CD4-positive, alpha-beta T cell (primary cell): Measurements from ENCODE around the gene R3HDM1. TPM values are rescaled to one million over a fixed set of nuclear protein-coding genes. Genes with fewer than 3 reads are reported as not detected.

ENCODE experiments used
- ATAC-seq: fragments of 200-7000 bp; cut with Tn5 transposase; one replicate; pipeline ENCODE4 v1.10.0; 2022; ENCODE audit warnings: mild to moderate bottlenecking; ENCODE audit not compliant: poor library complexity
- CTCF ChIA-PET: fragments of 350-600 bp; sonication (Branson Sonifier 250); formaldehyde crosslinking; loops from one replicate; lab custom pipeline; 2021; ENCODE audit warnings: antibody characterized with exemption, inconsistent platforms; lab: Charles Lee
- POLR2A ChIA-PET: fragments of 350-600 bp; sonication (Branson Sonifier 250); formaldehyde crosslinking; loops from one replicate; lab custom pipeline; 2021; ENCODE audit warnings: antibody characterized with exemption, inconsistent platforms; lab: Charles Lee
- DNase-seq, 14 experiments: peaks; one replicate each; pipeline ENCODE4 v3.0.0-alpha.2; 2013 to 2020; ENCODE audit warnings: mixed read lengths in 2 of 14
- H3K27ac ChIP-seq, 2 donors: one replicate each; pipeline versions ENCODE4 v1.5.1 to v1.7.0; 2013; ENCODE audit warnings: low read length in 2 of 2, low read depth in 1 of 2, mild to moderate bottlenecking in 1 of 2
- H3K27me3 ChIP-seq, 2 experiments: 1 replicate in 1 of 2; 2 replicates in 1 of 2; pipeline versions ENCODE4 v1.6.1 to v1.7.0; 2013; ENCODE audit warnings: low read length in 2 of 2, control low read depth in 1 of 2, mild to moderate bottlenecking in 1 of 2, moderate library complexity in 1 of 2; ENCODE audit not compliant: insufficient read depth in 2 of 2, control insufficient read depth in 1 of 2
- H3K36me3 ChIP-seq: one replicate; pipeline ENCODE4 v1.6.1; 2013; ENCODE audit warnings: low read length, control low read depth; ENCODE audit not compliant: insufficient read depth
- H3K4me1 ChIP-seq: one replicate; pipeline ENCODE4 v1.6.1; 2013; ENCODE audit warnings: low read length, control low read depth; ENCODE audit not compliant: insufficient read depth
- H3K4me3 ChIP-seq: one replicate; pipeline ENCODE4 v1.5.1; 2013; ENCODE audit warnings: mild to moderate bottlenecking, low read length, moderate library complexity
- H3K9me3 ChIP-seq, 2 experiments: 1 replicate in 1 of 2; 2 replicates in 1 of 2; pipeline versions ENCODE4 v1.6.1 to v1.7.0; 2013; ENCODE audit warnings: low read length in 2 of 2, mild to moderate bottlenecking in 2 of 2, control low read depth in 1 of 2, moderate library complexity in 1 of 2; ENCODE audit not compliant: control insufficient read depth in 1 of 2, insufficient read depth in 1 of 2
- H3K27ac Mint-ChIP-seq: one replicate; pipeline ENCODE4 v1.8.0; 2020; ENCODE audit warnings: mixed read lengths
- H3K27me3 Mint-ChIP-seq: one replicate; pipeline ENCODE4 v1.8.0; 2021; ENCODE audit warnings: mixed read lengths
- H3K36me3 Mint-ChIP-seq: one replicate; pipeline ENCODE4 v1.8.0; 2021; ENCODE audit warnings: low read depth, mixed read lengths
- H3K4me1 Mint-ChIP-seq: one replicate; pipeline ENCODE4 v1.8.0; 2021; ENCODE audit warnings: low read depth, mixed read lengths
- H3K4me3 Mint-ChIP-seq: one replicate; pipeline ENCODE4 v1.8.0; 2020; ENCODE audit warnings: mild to moderate bottlenecking, mixed read lengths
- H3K9me3 Mint-ChIP-seq: one replicate; pipeline ENCODE4 v1.8.0; 2020; ENCODE audit warnings: mixed read lengths
- intact Hi-C, 2 experiments: fragments of 100-400 bp; cut with DNase I in 1 of 2; cut with micrococcal nuclease in 1 of 2; formaldehyde crosslinking; loops; one replicate each; pipeline versions ENCODE4 v1.15.1 to v1.9.0; 2023 to 2025; cut with DNase I, micrococcal nuclease
- total RNA-seq, 174 experiments: library from RNA in 2 of 174; stranded (reverse) in 2 of 174; gene quantifications; one replicate each; pipeline ENCODE4 v1.2.3 and lab custom pipeline; 2021 to 2026
- TF ChIP-seq, protein P1 (sequence below): fragments of 200-600 bp; IDR thresholded peaks from one replicate; pipeline ENCODE4 v1.8.0; 2022; ENCODE audit warnings: antibody characterized with exemption, mild to moderate bottlenecking

The R3HDM1 gene
- total RNA-seq, 2 experiments from 2014 or later, result 39.7 to 41.4 TPM

DNA sequence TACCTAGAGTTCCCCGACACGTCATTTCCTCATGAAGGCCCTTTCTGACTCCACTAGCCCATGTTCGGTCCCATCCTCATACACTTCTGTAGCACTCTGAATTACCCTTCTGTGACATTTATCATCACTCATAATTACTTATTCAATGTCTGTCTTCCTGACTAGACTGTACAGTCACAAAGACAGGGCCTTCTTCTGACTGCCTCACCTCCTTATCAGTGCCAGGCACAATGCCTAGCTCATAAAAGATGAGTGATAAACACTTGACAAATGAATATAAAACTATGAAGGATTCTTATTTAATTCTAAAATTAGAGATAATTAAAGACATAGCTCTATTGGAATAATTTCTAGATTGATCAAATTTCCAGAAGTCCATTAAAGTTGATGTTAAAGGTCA is 208.9 kb downstream of the R3HDM1 start:
- ATAC-seq (no peak), DNase-seq (no peak)
- Histone ChIP-seq H3K9me3 (no peaks in the 10 kb centered on the region), H3K4me1 (peaks cover 11% of the 10 kb centered on the region), H3K36me3 (no peaks in the 10 kb centered on the region), H3K27me3 (no peaks in the 10 kb centered on the region), H3K4me3 (no peak overlapping the region), H3K27ac (no peak overlapping the region)
- Mint-ChIP-seq H3K36me3 (peaks cover 21% of the 10 kb centered on the region), H3K4me1 (peaks cover 34% of the 10 kb centered on the region), H3K27me3 (no peaks in the 10 kb centered on the region), H3K9me3 (no peaks in the 10 kb centered on the region), H3K27ac (no peak overlapping the region), H3K4me3 (no peak overlapping the region)
- TF ChIP-seq, protein P1, sequence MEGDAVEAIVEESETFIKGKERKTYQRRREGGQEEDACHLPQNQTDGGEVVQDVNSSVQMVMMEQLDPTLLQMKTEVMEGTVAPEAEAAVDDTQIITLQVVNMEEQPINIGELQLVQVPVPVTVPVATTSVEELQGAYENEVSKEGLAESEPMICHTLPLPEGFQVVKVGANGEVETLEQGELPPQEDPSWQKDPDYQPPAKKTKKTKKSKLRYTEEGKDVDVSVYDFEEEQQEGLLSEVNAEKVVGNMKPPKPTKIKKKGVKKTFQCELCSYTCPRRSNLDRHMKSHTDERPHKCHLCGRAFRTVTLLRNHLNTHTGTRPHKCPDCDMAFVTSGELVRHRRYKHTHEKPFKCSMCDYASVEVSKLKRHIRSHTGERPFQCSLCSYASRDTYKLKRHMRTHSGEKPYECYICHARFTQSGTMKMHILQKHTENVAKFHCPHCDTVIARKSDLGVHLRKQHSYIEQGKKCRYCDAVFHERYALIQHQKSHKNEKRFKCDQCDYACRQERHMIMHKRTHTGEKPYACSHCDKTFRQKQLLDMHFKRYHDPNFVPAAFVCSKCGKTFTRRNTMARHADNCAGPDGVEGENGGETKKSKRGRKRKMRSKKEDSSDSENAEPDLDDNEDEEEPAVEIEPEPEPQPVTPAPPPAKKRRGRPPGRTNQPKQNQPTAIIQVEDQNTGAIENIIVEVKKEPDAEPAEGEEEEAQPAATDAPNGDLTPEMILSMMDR, result no peak
- CTCF ChIA-PET, result interaction anchor here (1.2 kb wide), 1 partner anchor 9 kb away, joined by 3 read pairs; no protein-coding TSS in a partner anchor
- POLR2A ChIA-PET, result no interaction called here
- intact Hi-C loops, result loop anchor here (2.0 to 10.0 kb wide), 7 partner anchors 132 to 823 kb away; partner anchors contain the start of genes CCNT2 (in 2 of the 2), MCM6 (in 1 of the 2), R3HDM1 (in 1 of the 2) and RAB3GAP1 (in 1 of the 2)

DNA sequence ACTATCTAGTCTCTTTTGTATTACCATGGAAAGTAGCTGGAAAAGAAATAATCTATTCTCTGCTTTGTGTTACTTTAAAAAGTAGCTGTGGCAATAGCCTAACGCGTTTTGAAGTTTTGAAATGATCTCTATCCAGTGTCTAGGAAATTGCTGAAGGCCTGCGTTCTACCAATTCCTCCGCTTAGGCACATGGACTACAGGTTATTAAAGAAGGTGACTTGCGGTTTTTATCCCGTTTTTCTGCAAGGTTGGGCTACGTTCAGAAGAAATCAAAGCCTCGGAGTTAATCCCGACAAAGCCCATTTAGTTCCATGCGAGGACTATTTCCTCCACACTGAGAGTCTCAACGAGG is 209.7 kb downstream of the R3HDM1 start:
- Histone ChIP-seq H3K4me3 (no peak overlapping the region), H3K4me1 (peaks cover 11% of the 10 kb centered on the region), H3K36me3 (peaks cover 1% of the 10 kb centered on the region), H3K9me3 (no peaks in the 10 kb centered on the region), H3K27me3 (no peaks in the 10 kb centered on the region), H3K27ac (peak overlapping the region in 1 of 2 donors; percentile 95)
- ChIA-PET CTCF (interaction anchor here (1.2 kb wide), 1 partner anchor 10 kb away, joined by 3 read pairs; no protein-coding TSS in a partner anchor), POLR2A (interaction anchor here (0.9 to 1.4 kb wide), 8 partner anchors 18 to 823 kb away, joined by 3 to 26 read pairs (median 5); partner anchors contain the start of genes CCNT2, MCM6, R3HDM1 and RAB3GAP1)
- intact Hi-C loops, result loop anchor here (1.0 to 10.0 kb wide), 8 partner anchors 131 to 824 kb away; partner anchors contain the start of genes CCNT2 (in 2 of the 2), R3HDM1 (in 2 of the 2), ZRANB3 (in 2 of the 2) and MCM6 (in 1 of the 2)
- Mint-ChIP-seq H3K27ac (peak overlapping the region; percentile 92), H3K4me1 (peaks cover 40% of the 10 kb centered on the region), H3K27me3 (no peaks in the 10 kb centered on the region), H3K4me3 (no peak overlapping the region), H3K9me3 (no peaks in the 10 kb centered on the region), H3K36me3 (peaks cover 27% of the 10 kb centered on the region)
- DNase-seq, result no peak
- no peak for ATAC-seq
- TF ChIP-seq, protein P1, result no peak

- Histone ChIP-seq H3K9me3 (no peaks in the 10 kb centered on the region), H3K4me1 (peaks cover 11% of the 10 kb centered on the region), H3K36me3 (peaks cover 7% of the 10 kb centered on the region), H3K27ac (peak within 1 kb of the TSS; percentile 95 to 98), H3K4me3 (peak within 1 kb of the TSS; percentile 94), H3K27me3 (no peaks in the 10 kb centered on the region)
- CTCF ChIA-PET, result interaction anchor here (1.1 kb wide), 1 partner anchor 32 kb away, joined by 3 read pairs; no protein-coding TSS in a partner anchor
- POLR2A ChIA-PET, result interaction anchor here (0.9 to 1.6 kb wide), 11 partner anchors 19 to 823 kb away, joined by 3 to 26 read pairs (median 5); partner anchors contain the start of genes CCNT2, MCM6, R3HDM1 and RAB3GAP1
- intact Hi-C loops, result loop anchor here (1.0 to 10.0 kb wide), 8 partner anchors 131 to 824 kb away; partner anchors contain the start of genes CCNT2 (in 2 of the 2), R3HDM1 (in 2 of the 2), RAB3GAP1 (in 2 of the 2) and ZRANB3 (in 2 of the 2)
- Mint-ChIP-seq H3K27ac (peak within 1 kb of the TSS; percentile 92), H3K27me3 (no peaks in the 10 kb centered on the region), H3K9me3 (no peaks in the 10 kb centered on the region), H3K4me1 (peaks cover 46% of the 10 kb centered on the region), H3K4me3 (peak within 1 kb of the TSS; percentile 95), H3K36me3 (peaks cover 33% of the 10 kb centered on the region)
- TF ChIP-seq, protein P1, result peak; percentile 17
- DNase-seq (peak; percentile 86 to 99 (median 93)), ATAC-seq (peak; percentile 87)
Measured at GRCh38 chr2:135741395-135742324, 210.4 kb downstream of the R3HDM1 start, which contains the start of gene UBXN4. Gene UBXN4, plus strand, starts transcription at chr2:135741855. Its CDS starts 75 bp downstream, at chr2:135741930.
